Left cardiac atrium (tissue), 4 donors: ENCODE measurements around the gene TSC22D1. TPM values are rescaled to one million over a fixed set of nuclear protein-coding genes. Genes with fewer than 3 reads are reported as not detected.
A peak's percentile ranks its signal among the peaks of the same experiment; 100 is the strongest.

Source experiments
- ATAC-seq, 2 donors: fragments of 200-7000 bp; cut with Tn5 transposase; one replicate each; pipeline ENCODE4 v1.9.1; 2020; ENCODE audit warnings: mild to moderate bottlenecking in 2 of 2, moderate library complexity in 2 of 2
- DNase-seq: peaks from one replicate; pipeline ENCODE4 v3.0.0-alpha.2; 2020
- intact Hi-C, 2 donors: fragments of 100-400 bp; cut with DNase I; formaldehyde crosslinking; loops; one replicate each; pipeline versions ENCODE4 v1.14.1 to v1.15.1; 2022 to 2023
- total RNA-seq, 2 donors: library from RNA; stranded (reverse); fragmentation: NEBNext Ultra II Directional; extraction: Animal tissue kit (Norgen Biotek cat#: 25700); gene quantifications; one replicate each; pipeline ENCODE4 v1.2.1, GENCODE V29; 2021
- donor health status: DM: no; HTN: yes; CAD: no.
- donor health status: DM: no; HTN: yes; CAD: no; lungs with severe emphysema.
- donor health status: DM: yes; HTN: yes; CAD: no.
- donor health status: Dilated cardiomyopathy.

TSC22D1 gene
- total RNA-seq, 2 donors from 2014 or later, result 68.5 to 109 TPM

GRCh38 chr13:44437356-44438233 is 138.5 kb downstream of the TSC22D1 start:
- no peak for ATAC-seq
- intact Hi-C loops, result loop anchor here (1.0 to 10.0 kb wide), 8 partner anchors 125 to 533 kb away; no protein-coding TSS in a partner anchor
- no peak for DNase-seq

- intact Hi-C loops, result loop anchor here (1.0 to 10.0 kb wide), 7 partner anchors 124 to 524 kb away; no protein-coding TSS in a partner anchor
- DNase-seq (peak; percentile 93), ATAC-seq (peak; percentile 90 to 93)
Measured at GRCh38 chr13:44436589-44437337, 139.4 kb downstream of the TSC22D1 start.

GRCh38 chr13:44435919-44436510 is 140.1 kb downstream of the TSC22D1 start:
- intact Hi-C loops, result loop anchor here (5.0 to 10.0 kb wide), 6 partner anchors 124 to 524 kb away; no protein-coding TSS in a partner anchor
- no peak for ATAC-seq
- no peak for DNase-seq

GRCh38 chr13:44435142-44435918 is 140.8 kb downstream of the TSC22D1 start:
- DNase-seq (peak; percentile 94), ATAC-seq (peak; percentile 83 to 85)
- intact Hi-C loops, result loop anchor here (5.0 to 10.0 kb wide), 6 partner anchors 123 to 523 kb away; no protein-coding TSS in a partner anchor

GRCh38 chr13:44434766-44435141 is 141.4 kb downstream of the TSC22D1 start:
- ATAC-seq (no peak), DNase-seq (no peak)
- intact Hi-C loops, result loop anchor here (5.0 to 10.0 kb wide), 7 partner anchors 37 to 522 kb away; no protein-coding TSS in a partner anchor

- DNase-seq (no peak), ATAC-seq (no peak)
- intact Hi-C loops, result loop anchor here (5.0 to 10.0 kb wide), 3 partner anchors 37 to 239 kb away; no protein-coding TSS in a partner anchor
Measured at GRCh38 chr13:44433863-44434765, 142.0 kb downstream of the TSC22D1 start.

- intact Hi-C loops, result loop anchor here (5.0 to 10.0 kb wide), 3 partner anchors 35 to 238 kb away; no protein-coding TSS in a partner anchor
- ATAC-seq, result no peak
Measured at GRCh38 chr13:44432650-44433049, 143.5 kb downstream of the TSC22D1 start.

GRCh38 chr13:44431150-44431549 is 145.0 kb downstream of the TSC22D1 start:
- intact Hi-C loops, result loop anchor here (5.0 to 10.0 kb wide), 3 partner anchors 34 to 236 kb away; no protein-coding TSS in a partner anchor
- no peak for DNase-seq
- no peak for ATAC-seq

More at GRCh38 chr13:44432650-44433049, 143.5 kb downstream of the TSC22D1 start:
- DNase-seq, result no peak

- DNase-seq (no peak), ATAC-seq (no peak)
- intact Hi-C loops, result no loop called here
Measured at GRCh38 chr13:44429311-44429710, 146.8 kb downstream of the TSC22D1 start.

GRCh38 chr13:44426461-44426860 is 149.7 kb downstream of the TSC22D1 start:
- ATAC-seq (no peak), DNase-seq (no peak)
- intact Hi-C loops, result no loop called here

- intact Hi-C loops, result no loop called here
- DNase-seq (no peak), ATAC-seq (no peak)
Measured at GRCh38 chr13:44425815-44426078, 150.4 kb downstream of the TSC22D1 start.

GRCh38 chr13:44425041-44425814 is 150.9 kb downstream of the TSC22D1 start:
- intact Hi-C loops, result no loop called here
- DNase-seq, result no peak
- no peak for ATAC-seq

GRCh38 chr13:44423824-44424223 is 152.3 kb downstream of the TSC22D1 start:
- ATAC-seq (no peak), DNase-seq (no peak)
- intact Hi-C loops, result no loop called here

- no peak for ATAC-seq
- no peak for DNase-seq
- intact Hi-C loops, result no loop called here
Measured at GRCh38 chr13:44422755-44423643, 153.1 kb downstream of the TSC22D1 start.

GRCh38 chr13:44421853-44422525 is 154.1 kb downstream of the TSC22D1 start:
- DNase-seq (no peak), ATAC-seq (no peak)
- intact Hi-C loops, result no loop called here
